Measurements from ENCODE around the gene TNFRSF8.

TNFRSF8 gene

DNA sequence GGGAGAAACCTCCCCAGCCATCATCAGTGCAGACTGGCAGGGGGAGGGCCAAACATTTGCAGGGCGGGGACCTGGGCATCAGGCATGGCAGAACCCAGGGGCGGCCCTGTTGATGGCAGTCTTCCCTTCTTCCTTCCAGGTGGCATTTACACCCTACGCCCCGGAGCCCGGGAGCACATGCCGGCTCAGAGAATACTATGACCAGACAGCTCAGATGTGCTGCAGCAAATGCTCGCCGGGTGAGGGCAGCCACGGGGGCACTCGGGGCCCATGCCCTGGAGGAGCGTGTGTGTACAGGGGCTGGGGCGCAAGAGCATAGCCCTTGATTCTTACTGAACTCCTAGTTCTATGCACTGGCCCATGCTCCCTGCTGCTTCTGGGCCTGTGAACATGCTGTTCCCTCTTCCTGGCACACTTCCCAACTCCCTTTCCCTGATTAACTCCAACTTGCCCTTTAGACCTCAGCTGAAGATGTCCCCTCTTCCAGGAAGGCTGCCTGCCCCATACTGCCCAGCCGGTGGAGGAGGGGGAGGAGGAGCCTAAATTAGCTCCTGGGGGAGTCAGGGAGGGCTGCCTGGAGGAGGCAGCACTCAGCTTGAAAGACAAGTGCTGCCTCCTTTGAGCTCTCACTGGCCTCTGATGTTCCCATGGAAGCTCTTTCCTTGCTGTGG is 125.7 kb downstream of the TNFRSF8 start:
- no peak for DNase-seq (ENCODE audit: extremely low read depth, low read depth)
- TF ChIP-seq, protein P1, sequence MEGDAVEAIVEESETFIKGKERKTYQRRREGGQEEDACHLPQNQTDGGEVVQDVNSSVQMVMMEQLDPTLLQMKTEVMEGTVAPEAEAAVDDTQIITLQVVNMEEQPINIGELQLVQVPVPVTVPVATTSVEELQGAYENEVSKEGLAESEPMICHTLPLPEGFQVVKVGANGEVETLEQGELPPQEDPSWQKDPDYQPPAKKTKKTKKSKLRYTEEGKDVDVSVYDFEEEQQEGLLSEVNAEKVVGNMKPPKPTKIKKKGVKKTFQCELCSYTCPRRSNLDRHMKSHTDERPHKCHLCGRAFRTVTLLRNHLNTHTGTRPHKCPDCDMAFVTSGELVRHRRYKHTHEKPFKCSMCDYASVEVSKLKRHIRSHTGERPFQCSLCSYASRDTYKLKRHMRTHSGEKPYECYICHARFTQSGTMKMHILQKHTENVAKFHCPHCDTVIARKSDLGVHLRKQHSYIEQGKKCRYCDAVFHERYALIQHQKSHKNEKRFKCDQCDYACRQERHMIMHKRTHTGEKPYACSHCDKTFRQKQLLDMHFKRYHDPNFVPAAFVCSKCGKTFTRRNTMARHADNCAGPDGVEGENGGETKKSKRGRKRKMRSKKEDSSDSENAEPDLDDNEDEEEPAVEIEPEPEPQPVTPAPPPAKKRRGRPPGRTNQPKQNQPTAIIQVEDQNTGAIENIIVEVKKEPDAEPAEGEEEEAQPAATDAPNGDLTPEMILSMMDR (IDR thresholded peaks at IDR 0.05; ENCODE audit: low read depth, low read length, missing control alignments) = no peak
- H3K4me3 ChIP-seq (replicated peaks; ENCODE audit: low read depth, low read length) = no peak overlapping the region

DNA sequence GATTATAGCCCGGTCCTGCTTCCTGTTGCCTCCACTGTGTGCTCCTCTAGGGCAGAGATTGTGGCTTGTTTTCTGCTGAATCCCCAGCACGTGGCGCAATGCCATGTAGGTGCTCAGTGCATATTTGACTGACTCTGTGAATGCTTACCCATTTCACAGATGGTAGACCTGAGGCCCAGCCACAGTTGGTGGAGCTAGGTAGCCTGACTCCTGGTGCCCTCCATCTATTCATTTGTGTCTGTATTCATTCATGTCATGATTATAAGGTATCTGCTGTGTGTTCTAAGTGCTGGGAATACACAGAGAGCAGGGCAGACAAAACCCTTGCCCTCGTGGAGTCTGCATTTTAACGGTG is 126.2 kb downstream of the TNFRSF8 start:
- H3K4me3 ChIP-seq (replicated peaks; ENCODE audit: low read depth, low read length) = no peak overlapping the region
- TF ChIP-seq, protein P1 (IDR thresholded peaks at IDR 0.05; ENCODE audit: low read depth, low read length, missing control alignments) = no peak
- DNase-seq (ENCODE audit: extremely low read depth, low read depth) = no peak

GRCh38 chr1:12191242-12192032 is 128.3 kb downstream of the TNFRSF8 start:
- no peak for DNase-seq (ENCODE audit: extremely low read depth, low read depth)
- TF ChIP-seq, protein P1 (IDR thresholded peaks at IDR 0.05; ENCODE audit: low read depth, low read length, missing control alignments) = no peak
- H3K4me3 ChIP-seq (replicated peaks; ENCODE audit: low read depth, low read length) = no peak overlapping the region

All from HFF-Myc (cell line).